HG02884 (cell line): ENCODE results near the gene C3orf20.

ENCODE experiments used
- ATAC-seq: cut with Tn5 transposase; IDR thresholded peaks from one replicate; pipeline ENCODE4 v1.9.1; 2021; ENCODE audit warnings: mild to moderate bottlenecking, moderate library complexity; ENCODE audit not compliant: unreplicated experiment

The C3orf20 gene

GRCh38 chr3:14698601-14699244, 23.8 kb downstream of the C3orf20 start:
- no peak for ATAC-seq

GRCh38 chr3:14699643-14700042, 24.7 kb downstream of the C3orf20 start:
- ATAC-seq: no peak

GRCh38 chr3:14700891-14701290, 25.9 kb downstream of the C3orf20 start:
- ATAC-seq: no peak

- ATAC-seq: no peak
These were observed 26.7 kb downstream of the C3orf20 start for GRCh38 chr3:14701676-14702075.

- no peak for ATAC-seq
These were observed 28.3 kb downstream of the C3orf20 start for GRCh38 chr3:14703128-14703750.

GRCh38 chr3:14703791-14704190, 28.9 kb downstream of the C3orf20 start:
- ATAC-seq: no peak

- ATAC-seq: no peak
These were observed 31.2 kb downstream of the C3orf20 start for GRCh38 chr3:14706096-14706495.

- no peak for ATAC-seq
These were observed 41.6 kb downstream of the C3orf20 start for GRCh38 chr3:14716591-14716990.

GRCh38 chr3:14717307-14717706, 42.4 kb downstream of the C3orf20 start:
- no peak for ATAC-seq

GRCh38 chr3:14718539-14718938, 43.6 kb downstream of the C3orf20 start:
- ATAC-seq: no peak

GRCh38 chr3:14719006-14719405, 44.1 kb downstream of the C3orf20 start:
- no peak for ATAC-seq

GRCh38 chr3:14721126-14721864, 46.4 kb downstream of the C3orf20 start:
- no peak for ATAC-seq

GRCh38 chr3:14725013-14725412, 50.1 kb downstream of the C3orf20 start:
- no peak for ATAC-seq

- no peak for ATAC-seq
These were observed 50.9 kb downstream of the C3orf20 start for GRCh38 chr3:14725564-14726440.

GRCh38 chr3:14726441-14726780, 51.5 kb downstream of the C3orf20 start:
- ATAC-seq: no peak

- ATAC-seq: no peak
These were observed 53.2 kb downstream of the C3orf20 start for GRCh38 chr3:14728113-14728512.

- ATAC-seq: no peak
These were observed 55.9 kb downstream of the C3orf20 start for GRCh38 chr3:14730703-14731382.

- no peak for ATAC-seq
These were observed 66.0 kb downstream of the C3orf20 start for GRCh38 chr3:14740983-14741382.

- no peak for ATAC-seq
These were observed 66.6 kb downstream of the C3orf20 start for GRCh38 chr3:14741510-14741909.

- ATAC-seq: no peak
These were observed 69.6 kb downstream of the C3orf20 start for GRCh38 chr3:14744556-14744955.

- no peak for ATAC-seq
These were observed 75.7 kb downstream of the C3orf20 start for GRCh38 chr3:14750650-14751049.
